ENCODE results near the gene PRRC2B. TPM values are rescaled to one million over a fixed set of nuclear protein-coding genes. Genes with fewer than 3 reads are reported as not detected.

PRRC2B gene
- total and polyA plus RNA-seq, 2 of the 8 experiments (the other 6 are each of a cell fraction or from before 2014, with no cell fraction given), result 37.3 to 249 TPM

Small RNA genes lying within 50 kb of the gene (small RNA-seq; reads per million reads assigned to genes)
- gene SNORD62A (ENCODE audit: insufficient read depth) (0.69 reads per million), gene SNORD62B (ENCODE audit: insufficient read depth) (2.4 reads per million, percentile 26 among the genes with 10 or more reads in this experiment)

Other genes starting within 250 kb of the PRRC2B start
- 3.1 and 3.5 TPM in 2 replicates for gene FAM78A, start 117.6 kb upstream of the PRRC2B start, total RNA-seq (2021; fragmentation: NEBNext Ultra II Directional; extraction: Animal tissue kit (Norgen Biotek cat#: 25700))
- gene FAM78A, start 117.6 kb upstream of the PRRC2B start, polyA plus RNA-seq (2011; rRNA removed), result 3.1 and 4.1 TPM in 2 replicates
- 3.4 TPM in 2 replicates for gene PLPP7, start 104.4 kb upstream of the PRRC2B start, total RNA-seq (2021; fragmentation: NEBNext Ultra II Directional; extraction: Animal tissue kit (Norgen Biotek cat#: 25700))
- gene PLPP7, start 104.4 kb upstream of the PRRC2B start, polyA plus RNA-seq (2011; rRNA removed), result 3.9 and 5.0 TPM in 2 replicates
- 22.3 and 25.7 TPM in 2 replicates for gene POMT1, start 108.8 kb downstream of the PRRC2B start, total RNA-seq (2021; fragmentation: NEBNext Ultra II Directional; extraction: Animal tissue kit (Norgen Biotek cat#: 25700))
- gene POMT1, start 108.8 kb downstream of the PRRC2B start, polyA plus RNA-seq (2011; rRNA removed), result 33.2 and 41.8 TPM in 2 replicates
- gene UCK1, start 137.2 kb downstream of the PRRC2B start, total RNA-seq (2021; fragmentation: NEBNext Ultra II Directional; extraction: Animal tissue kit (Norgen Biotek cat#: 25700)), result 35.1 and 36.2 TPM in 2 replicates
- gene UCK1, start 137.2 kb downstream of the PRRC2B start, polyA plus RNA-seq (2011; rRNA removed), result 42.0 and 47.0 TPM in 2 replicates
- 1.1 and 1.2 TPM in 2 replicates for gene PRRT1B, start 151.4 kb downstream of the PRRC2B start, total RNA-seq (2021; fragmentation: NEBNext Ultra II Directional; extraction: Animal tissue kit (Norgen Biotek cat#: 25700))
- 0.30 and 0.71 TPM in 2 replicates for gene PRRT1B, start 151.4 kb downstream of the PRRC2B start, polyA plus RNA-seq (2011; rRNA removed)

Data from H1 (cell line).